GM21367 (cell line): ENCODE measurements around the gene AVPR1A.

Source experiments
- ATAC-seq: cut with Tn5 transposase; IDR thresholded peaks from one replicate; pipeline ENCODE4 v1.9.1; 2021; ENCODE audit not compliant: unreplicated experiment

Gene AVPR1A

DNA sequence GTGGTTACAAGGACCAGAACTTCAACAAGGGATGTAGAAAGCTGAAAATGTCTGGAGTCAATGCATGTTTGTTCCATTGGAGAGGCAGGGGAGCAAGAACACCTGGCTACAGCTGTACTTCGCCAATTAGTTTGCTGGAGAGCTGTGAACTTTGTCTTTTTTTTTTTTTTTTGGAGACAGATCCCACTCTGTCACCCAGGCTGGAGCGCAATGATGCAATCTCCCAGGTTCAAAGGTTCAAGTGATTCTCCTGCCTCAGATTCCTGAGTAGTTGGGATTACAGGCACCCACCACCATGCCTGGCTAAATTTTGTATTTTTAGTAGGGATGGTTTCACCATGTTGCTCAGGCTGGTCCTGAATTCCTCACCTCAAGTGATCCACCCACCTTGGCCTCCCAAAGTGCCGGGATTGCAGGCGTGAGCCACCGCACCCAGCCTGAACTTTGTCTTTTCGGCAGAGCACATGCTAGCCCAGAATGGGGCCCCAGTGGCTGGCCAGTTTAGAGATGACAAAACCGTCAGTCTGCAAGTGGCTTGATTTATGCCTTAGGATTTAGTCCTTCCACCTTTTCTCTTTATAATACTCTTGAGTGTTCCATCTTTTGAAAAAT lies 55.5 kb downstream of the AVPR1A start:
- ATAC-seq: no peak

DNA sequence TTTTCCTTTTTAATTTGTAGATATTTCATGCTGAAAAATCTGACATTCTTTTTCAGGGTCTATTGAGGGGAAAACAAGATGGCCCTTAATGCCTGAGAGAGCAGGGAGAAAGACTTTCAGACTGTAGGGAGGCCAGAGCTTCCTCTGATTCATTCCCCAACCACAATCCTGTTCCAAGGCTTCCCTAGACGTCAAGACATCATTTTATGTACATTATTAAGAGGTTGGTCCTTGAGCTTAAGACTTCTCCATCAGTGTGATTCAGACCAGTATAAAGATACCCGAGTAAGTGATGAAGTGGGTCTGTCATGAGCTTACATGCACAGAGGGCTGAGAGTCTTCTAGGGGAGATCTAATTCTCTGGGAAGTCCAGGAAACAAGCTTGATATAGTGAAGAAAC lies 57.3 kb downstream of the AVPR1A start:
- no peak for ATAC-seq

DNA sequence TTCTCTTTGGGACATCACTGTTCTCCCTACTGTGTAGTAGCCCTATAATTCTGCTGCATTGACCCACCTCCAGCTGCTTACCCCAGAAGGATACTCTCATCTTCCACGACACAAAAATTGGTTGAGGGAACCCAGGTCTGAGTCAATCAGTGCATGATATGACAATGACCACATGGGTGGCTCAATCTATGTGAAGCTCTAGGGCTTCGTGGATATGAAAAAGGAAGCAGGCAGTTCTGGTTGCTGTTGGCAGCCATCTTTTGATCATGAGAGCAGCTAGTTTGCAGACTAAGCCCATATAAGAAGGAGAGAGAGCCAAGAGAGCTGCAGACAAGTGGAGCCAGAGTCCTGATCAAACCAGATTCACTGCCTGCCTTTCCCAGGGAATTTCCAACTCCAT lies 57.9 kb downstream of the AVPR1A start:
- ATAC-seq: no peak
